ENCODE results near the gene ECI2. TPM values are rescaled to one million over a fixed set of nuclear protein-coding genes. Genes with fewer than 3 reads are reported as not detected.

The ECI2 gene
- total and polyA plus RNA-seq, 2 donors (not counting 3 experiments of a cell fraction or from before 2014, with no cell fraction given), result 33.5 to 91.0 TPM

- no peak overlapping the region for H3K9ac ChIP-seq (replicated peaks; ENCODE audit: extremely low read depth, insufficient read depth, low read length)
- dilution Hi-C loops (cut with MboI; ENCODE audit: extremely low pct_ligation_motif_present, low sequenced_read_pairs) (no loop called here), intact Hi-C loops (cut with micrococcal nuclease) (no loop called here)
- CTCF ChIA-PET, result interaction anchor here (1.0 kb wide), 1 partner anchor 12 kb away, joined by 3 read pairs; no protein-coding TSS in a partner anchor
- no TSS peak for BruUV-seq (replicated peaks)
- POLR2A ChIA-PET, result no interaction called here
- no peaks in the 10 kb centered on the region for H3K4me1 ChIP-seq (ENCODE audit: control insufficient read depth, extremely low read depth, insufficient read depth, low read length)
- H3K4me2 ChIP-seq (ENCODE audit: insufficient read depth, low read length), result no peak overlapping the region
- FAIRE-seq (no peak), DNase-seq (ENCODE audit: low read depth, low spot score) (no peak)
- peaks cover 13% of the 10 kb centered on the region in 2 experiments for H3K36me3 ChIP-seq (ENCODE audit: control insufficient read depth in 2 of 2, extremely low read depth in 1 of 2, insufficient read depth in 2 of 2, low read length in 2 of 2)
- no peaks in the 10 kb centered on the region for H3K79me2 ChIP-seq (ENCODE audit: control insufficient read depth, insufficient read depth, low read length)
- no peaks in the 10 kb centered on the region for H3K27me3 ChIP-seq (ENCODE audit: control insufficient read depth in 2 of 2, insufficient read depth in 2 of 2, low read length in 2 of 2)
- no peaks in the 10 kb centered on the region for H3K9me3 ChIP-seq (replicated peaks; ENCODE audit: control insufficient read depth, insufficient read depth, low read length)
- no peaks in the 10 kb centered on the region for H3K9me1 ChIP-seq (replicated peaks; ENCODE audit: control insufficient read depth, extremely low read depth, insufficient read depth, low read length)
- TF ChIP-seq POLR2A (IDR thresholded peaks at IDR 0.05; ENCODE audit: low read depth, low read length) (no peak), EZH2 (IDR thresholded peaks at IDR 0.05; ENCODE audit: borderline replicate concordance, low read depth, low read length, severe bottlenecking) (no peak), FOS (IDR thresholded peaks at IDR 0.05; ENCODE audit: borderline replicate concordance, insufficient read depth, low read length) (no peak), CTCF (IDR thresholded peaks at IDR 0.05; ENCODE audit: extremely low read depth in 1 of 2, insufficient read depth in 1 of 2, low read depth in 1 of 2, low read length in 2 of 2) (no peak), MAX (IDR thresholded peaks at IDR 0.05; ENCODE audit: insufficient read depth, insufficient read length) (no peak), POLR2AphosphoS5 (IDR thresholded peaks at IDR 0.05; ENCODE audit: insufficient read depth, low read depth, low read length) (no peak), MYC (IDR thresholded peaks at IDR 0.05; ENCODE audit: low read depth, low read length) (no peak), JUN (IDR thresholded peaks at IDR 0.05; ENCODE audit: borderline replicate concordance, insufficient read depth, insufficient read length, low read depth) (no peak), GATA2 (IDR thresholded peaks at IDR 0.05; ENCODE audit: insufficient read depth, insufficient read length, low read depth, low read length) (no peak)
- no peak overlapping the region for H2AFZ ChIP-seq (ENCODE audit: low read depth, low read length)
- no peak overlapping the region for H3K4me3 ChIP-seq (replicated peaks in 1 of 3; ENCODE audit: insufficient read depth in 1 of 3, low read depth in 1 of 3, low read length in 3 of 3)
- no peaks in the 10 kb centered on the region for H4K20me1 ChIP-seq (replicated peaks; ENCODE audit: control insufficient read depth, extremely low read depth, insufficient read depth, low read length)
- no peak overlapping the region for H3K27ac ChIP-seq (ENCODE audit: insufficient read depth, low read depth, low read length)
These were observed 19.6 kb downstream of the ECI2 start for GRCh38 chr6:4115741-4116140.
